ENCODE measurements around the gene DOK6. TPM values are rescaled to one million over a fixed set of nuclear protein-coding genes. Genes with fewer than 3 reads are reported as not detected.

The DOK6 gene
- total and polyA plus RNA-seq, 10 of the 15 experiments (the other 5 are each of a cell fraction or from before 2014, with no cell fraction given), result 0.01 to 0.09 (median 0.04) TPM; not detected in 4

DNA sequence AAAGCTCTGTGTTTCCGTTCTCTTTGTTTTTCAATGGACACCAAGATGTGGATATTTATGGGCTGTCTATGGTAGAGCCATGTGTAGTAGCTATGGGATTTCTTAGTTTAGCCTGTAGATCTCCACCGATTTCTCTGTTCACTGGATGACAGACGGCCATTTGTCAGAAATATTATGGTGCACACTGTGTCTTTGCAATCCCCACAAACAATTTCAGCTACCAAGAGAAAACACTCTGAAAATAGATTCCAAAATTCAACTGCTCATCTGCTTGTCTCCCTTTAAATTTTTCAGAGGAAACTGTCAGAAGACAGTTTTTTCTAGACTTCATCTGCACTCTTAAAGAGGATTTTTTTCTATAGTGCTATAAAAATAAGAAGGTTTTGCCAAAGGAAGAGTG, 380.2 kb downstream of the DOK6 start (continued):
- TF ChIP-seq, protein P1, sequence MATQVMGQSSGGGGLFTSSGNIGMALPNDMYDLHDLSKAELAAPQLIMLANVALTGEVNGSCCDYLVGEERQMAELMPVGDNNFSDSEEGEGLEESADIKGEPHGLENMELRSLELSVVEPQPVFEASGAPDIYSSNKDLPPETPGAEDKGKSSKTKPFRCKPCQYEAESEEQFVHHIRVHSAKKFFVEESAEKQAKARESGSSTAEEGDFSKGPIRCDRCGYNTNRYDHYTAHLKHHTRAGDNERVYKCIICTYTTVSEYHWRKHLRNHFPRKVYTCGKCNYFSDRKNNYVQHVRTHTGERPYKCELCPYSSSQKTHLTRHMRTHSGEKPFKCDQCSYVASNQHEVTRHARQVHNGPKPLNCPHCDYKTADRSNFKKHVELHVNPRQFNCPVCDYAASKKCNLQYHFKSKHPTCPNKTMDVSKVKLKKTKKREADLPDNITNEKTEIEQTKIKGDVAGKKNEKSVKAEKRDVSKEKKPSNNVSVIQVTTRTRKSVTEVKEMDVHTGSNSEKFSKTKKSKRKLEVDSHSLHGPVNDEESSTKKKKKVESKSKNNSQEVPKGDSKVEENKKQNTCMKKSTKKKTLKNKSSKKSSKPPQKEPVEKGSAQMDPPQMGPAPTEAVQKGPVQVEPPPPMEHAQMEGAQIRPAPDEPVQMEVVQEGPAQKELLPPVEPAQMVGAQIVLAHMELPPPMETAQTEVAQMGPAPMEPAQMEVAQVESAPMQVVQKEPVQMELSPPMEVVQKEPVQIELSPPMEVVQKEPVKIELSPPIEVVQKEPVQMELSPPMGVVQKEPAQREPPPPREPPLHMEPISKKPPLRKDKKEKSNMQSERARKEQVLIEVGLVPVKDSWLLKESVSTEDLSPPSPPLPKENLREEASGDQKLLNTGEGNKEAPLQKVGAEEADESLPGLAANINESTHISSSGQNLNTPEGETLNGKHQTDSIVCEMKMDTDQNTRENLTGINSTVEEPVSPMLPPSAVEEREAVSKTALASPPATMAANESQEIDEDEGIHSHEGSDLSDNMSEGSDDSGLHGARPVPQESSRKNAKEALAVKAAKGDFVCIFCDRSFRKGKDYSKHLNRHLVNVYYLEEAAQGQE (IDR thresholded peaks at IDR 0.05; ENCODE audit: low read depth, low read length), result no peak
- TF ChIP-seq, protein P2, sequence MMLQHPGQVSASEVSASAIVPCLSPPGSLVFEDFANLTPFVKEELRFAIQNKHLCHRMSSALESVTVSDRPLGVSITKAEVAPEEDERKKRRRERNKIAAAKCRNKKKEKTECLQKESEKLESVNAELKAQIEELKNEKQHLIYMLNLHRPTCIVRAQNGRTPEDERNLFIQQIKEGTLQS (IDR thresholded peaks at IDR 0.05; ENCODE audit: borderline replicate concordance, extremely low read depth, low read depth, low read length), result no peak
- TF ChIP-seq PML (IDR thresholded peaks at IDR 0.05; ENCODE audit: low read length) (no peak), SMARCA5 (IDR thresholded peaks at IDR 0.05) (no peak)

DNA sequence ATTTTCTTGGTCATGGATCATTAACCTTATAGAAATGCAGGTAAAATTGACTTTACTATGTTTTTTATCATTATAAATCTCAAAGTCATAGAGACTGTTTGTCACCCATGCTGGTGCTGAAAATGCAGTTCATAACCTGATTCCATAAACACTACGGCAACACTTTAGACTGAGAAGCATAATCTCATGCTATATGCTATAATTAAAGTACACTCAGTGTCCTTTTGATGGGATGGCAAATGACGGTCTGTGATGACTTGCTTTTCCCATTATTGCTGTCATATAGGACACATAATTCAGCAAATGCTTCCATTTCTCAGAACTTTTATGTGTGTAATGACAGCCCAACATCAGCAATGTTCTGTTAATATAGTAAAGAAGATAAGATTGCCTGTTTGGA, 384.1 kb downstream of the DOK6 start:
- BruUV-seq (replicated peaks), result no TSS peak
- no peak for ATAC-seq
- Histone ChIP-seq H3K36me3 (ENCODE audit: control insufficient read depth in 2 of 2, insufficient read depth in 2 of 2, low read length in 1 of 2) (no peaks in the 10 kb centered on the region), H2AFZ (ENCODE audit: control insufficient read depth, low read depth, low read length) (no peak overlapping the region), H3K4me3 (no peak overlapping the region), H3K27ac (ENCODE audit: control insufficient read depth, insufficient read depth) (no peak overlapping the region), H4K20me1 (ENCODE audit: control insufficient read depth, insufficient read depth) (no peaks in the 10 kb centered on the region), H3K27me3 (replicated peaks in 1 of 2; ENCODE audit: control insufficient read depth in 2 of 2, insufficient read depth in 2 of 2, low read length in 1 of 2) (no peaks in the 10 kb centered on the region), H3K9ac (ENCODE audit: control insufficient read depth, insufficient read depth, low read length) (no peak overlapping the region), H3K9me3 (replicated peaks; ENCODE audit: control insufficient read depth, insufficient read depth, low read length) (no peaks in the 10 kb centered on the region), H3K79me2 (ENCODE audit: control insufficient read depth, insufficient read depth, low read length) (no peaks in the 10 kb centered on the region), H3K4me1 (ENCODE audit: control insufficient read depth, insufficient read depth, low read length) (no peaks in the 10 kb centered on the region), H3K4me2 (ENCODE audit: control insufficient read depth, insufficient read depth) (no peak overlapping the region)
- WGBS (ENCODE audit: insufficient coverage, insufficient replicate concordance, low lambda C conversion rate, missing lambda C conversion rate), result 93% methylated on average over 2 of the region's 2 CpGs
- in situ Hi-C loops (cut with MboI), result no loop called here
- ChIA-PET RAD21 (ENCODE audit: unreplicated experiment) (no interaction called here), CTCF (no interaction called here), SMC1A (ENCODE audit: uncharacterized antibody, unreplicated experiment) (no interaction called here), POLR2A (no interaction called here)
- intact Hi-C loops (cut with micrococcal nuclease; ENCODE audit: unreplicated experiment), result no loop called here
- no peak for FAIRE-seq
- no peak for DNase-seq (ENCODE audit: low read depth, low spot score)
- TF ChIP-seq KDM1A (IDR thresholded peaks at IDR 0.05; ENCODE audit: borderline replicate concordance), result no peak
- TF ChIP-seq, protein P3, sequence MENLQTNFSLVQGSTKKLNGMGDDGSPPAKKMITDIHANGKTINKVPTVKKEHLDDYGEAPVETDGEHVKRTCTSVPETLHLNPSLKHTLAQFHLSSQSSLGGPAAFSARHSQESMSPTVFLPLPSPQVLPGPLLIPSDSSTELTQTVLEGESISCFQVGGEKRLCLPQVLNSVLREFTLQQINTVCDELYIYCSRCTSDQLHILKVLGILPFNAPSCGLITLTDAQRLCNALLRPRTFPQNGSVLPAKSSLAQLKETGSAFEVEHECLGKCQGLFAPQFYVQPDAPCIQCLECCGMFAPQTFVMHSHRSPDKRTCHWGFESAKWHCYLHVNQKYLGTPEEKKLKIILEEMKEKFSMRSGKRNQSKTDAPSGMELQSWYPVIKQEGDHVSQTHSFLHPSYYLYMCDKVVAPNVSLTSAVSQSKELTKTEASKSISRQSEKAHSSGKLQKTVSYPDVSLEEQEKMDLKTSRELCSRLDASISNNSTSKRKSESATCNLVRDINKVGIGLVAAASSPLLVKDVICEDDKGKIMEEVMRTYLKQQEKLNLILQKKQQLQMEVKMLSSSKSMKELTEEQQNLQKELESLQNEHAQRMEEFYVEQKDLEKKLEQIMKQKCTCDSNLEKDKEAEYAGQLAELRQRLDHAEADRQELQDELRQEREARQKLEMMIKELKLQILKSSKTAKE (IDR thresholded peaks at IDR 0.05; ENCODE audit: low read depth, poor library complexity, severe bottlenecking), result no peak
- TF ChIP-seq SMC3 (IDR thresholded peaks at IDR 0.05; ENCODE audit: borderline replicate concordance, low read length), result no peak
- no peak for TF ChIP-seq TARDBP (IDR thresholded peaks at IDR 0.05; ENCODE audit: borderline replicate concordance)
- TF ChIP-seq HCFC1 (IDR thresholded peaks at IDR 0.05; ENCODE audit: low read length), result no peak
- TF ChIP-seq, protein P4, sequence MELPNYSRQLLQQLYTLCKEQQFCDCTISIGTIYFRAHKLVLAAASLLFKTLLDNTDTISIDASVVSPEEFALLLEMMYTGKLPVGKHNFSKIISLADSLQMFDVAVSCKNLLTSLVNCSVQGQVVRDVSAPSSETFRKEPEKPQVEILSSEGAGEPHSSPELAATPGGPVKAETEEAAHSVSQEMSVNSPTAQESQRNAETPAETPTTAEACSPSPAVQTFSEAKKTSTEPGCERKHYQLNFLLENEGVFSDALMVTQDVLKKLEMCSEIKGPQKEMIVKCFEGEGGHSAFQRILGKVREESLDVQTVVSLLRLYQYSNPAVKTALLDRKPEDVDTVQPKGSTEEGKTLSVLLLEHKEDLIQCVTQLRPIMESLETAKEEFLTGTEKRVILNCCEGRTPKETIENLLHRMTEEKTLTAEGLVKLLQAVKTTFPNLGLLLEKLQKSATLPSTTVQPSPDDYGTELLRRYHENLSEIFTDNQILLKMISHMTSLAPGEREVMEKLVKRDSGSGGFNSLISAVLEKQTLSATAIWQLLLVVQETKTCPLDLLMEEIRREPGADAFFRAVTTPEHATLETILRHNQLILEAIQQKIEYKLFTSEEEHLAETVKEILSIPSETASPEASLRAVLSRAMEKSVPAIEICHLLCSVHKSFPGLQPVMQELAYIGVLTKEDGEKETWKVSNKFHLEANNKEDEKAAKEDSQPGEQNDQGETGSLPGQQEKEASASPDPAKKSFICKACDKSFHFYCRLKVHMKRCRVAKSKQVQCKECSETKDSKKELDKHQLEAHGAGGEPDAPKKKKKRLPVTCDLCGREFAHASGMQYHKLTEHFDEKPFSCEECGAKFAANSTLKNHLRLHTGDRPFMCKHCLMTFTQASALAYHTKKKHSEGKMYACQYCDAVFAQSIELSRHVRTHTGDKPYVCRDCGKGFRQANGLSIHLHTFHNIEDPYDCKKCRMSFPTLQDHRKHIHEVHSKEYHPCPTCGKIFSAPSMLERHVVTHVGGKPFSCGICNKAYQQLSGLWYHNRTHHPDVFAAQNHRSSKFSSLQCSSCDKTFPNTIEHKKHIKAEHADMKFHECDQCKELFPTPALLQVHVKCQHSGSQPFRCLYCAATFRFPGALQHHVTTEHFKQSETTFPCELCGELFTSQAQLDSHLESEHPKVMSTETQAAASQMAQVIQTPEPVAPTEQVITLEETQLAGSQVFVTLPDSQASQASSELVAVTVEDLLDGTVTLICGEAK (IDR thresholded peaks at IDR 0.05; ENCODE audit: borderline replicate concordance), result no peak
- no peak for TF ChIP-seq ATF7 (IDR thresholded peaks at IDR 0.05; ENCODE audit: low read depth)
- TF ChIP-seq NR2C1 (IDR thresholded peaks at IDR 0.05), result no peak
